HL-60 (cell line): Measurements from ENCODE around the gene SMIM45.

Experiments used
- DNase-seq, 2 experiments: peaks; one replicate each; pipeline ENCODE4 v3.0.0-alpha.2; 2010 to 2020; ENCODE audit warnings: low read depth in 1 of 2, low spot score in 1 of 2
- H3K27ac ChIP-seq: fragments of 250-450 bp; sonication (Bioruptor Pico); replicated peaks from 2 replicates; pipeline ENCODE4 v1.5.1; 2020; ENCODE audit warnings: mild to moderate bottlenecking, moderate library complexity
- H3K27me3 ChIP-seq: fragments of 250-450 bp; sonication (Bioruptor Pico); 2 replicates; pipeline ENCODE4 v1.5.1; 2021; ENCODE audit warnings: mild to moderate bottlenecking, moderate library complexity; ENCODE audit not compliant: insufficient read depth, poor library complexity, severe bottlenecking
- H3K4me3 ChIP-seq: replicated peaks from 2 replicates; pipeline ENCODE4 v1.5.1; 2011; ENCODE audit warnings: mild to moderate bottlenecking, control low read depth, low read length; ENCODE audit not compliant: insufficient read depth
- CTCF ChIP-seq: IDR thresholded peaks from one replicate; pipeline ENCODE4 v1.5.1; 2011; ENCODE audit warnings: low read length, control low read depth, inconsistent platforms; ENCODE audit not compliant: insufficient read depth
- GABPA ChIP-seq: IDR thresholded peaks from 2 replicates; pipeline ENCODE4 v1.6.1; 2012; ENCODE audit warnings: low read depth
- POLR2AphosphoS5 ChIP-seq: IDR thresholded peaks from 2 replicates; pipeline ENCODE4 v1.6.1; 2012; ENCODE audit warnings: low read depth
- REST ChIP-seq: IDR thresholded peaks from 2 replicates; pipeline ENCODE4 v1.6.1; 2012; ENCODE audit warnings: low read depth; ENCODE audit not compliant: insufficient replicate concordance
- SPI1 ChIP-seq: IDR thresholded peaks from 2 replicates; pipeline ENCODE4 v1.6.1; 2012; ENCODE audit warnings: low read depth, mild to moderate bottlenecking, borderline replicate concordance

SMIM45 gene

GRCh38 chr22:41951898-41952474 lies at the start of gene SMIM45:
SMIM45 (plus strand) TSS chr22:41952150.
- Histone ChIP-seq H3K4me3 (no peak within 1 kb of the TSS), H3K27me3 (no peaks in the 10 kb centered on the region), H3K27ac (no peak within 1 kb of the TSS)
- DNase-seq, result no peak
- TF ChIP-seq CTCF (no peak), REST (no peak), POLR2AphosphoS5 (no peak), GABPA (no peak), SPI1 (no peak)

GRCh38 chr22:41902932-41903421 lies 49.0 kb upstream of the SMIM45 start:
- Histone ChIP-seq H3K4me3 (no peak overlapping the region), H3K27me3 (no peaks in the 10 kb centered on the region), H3K27ac (no peak overlapping the region)
- TF ChIP-seq REST (no peak), CTCF (no peak), POLR2AphosphoS5 (no peak; the same call in 1 of the 2 replicates), GABPA (no peak), SPI1 (no peak)
- no peak for DNase-seq

- no peak overlapping the region for H3K27ac ChIP-seq
- no peak; the same call in 1 of the 2 replicates for TF ChIP-seq POLR2AphosphoS5
- no peak for TF ChIP-seq CTCF
- no peak for TF ChIP-seq GABPA
- no peak overlapping the region for H3K4me3 ChIP-seq
Observed at GRCh38 chr22:41904450-41905410, 47.2 kb upstream of the SMIM45 start.

More at GRCh38 chr22:41904450-41905410, 47.2 kb upstream of the SMIM45 start:
- no peak for DNase-seq
- peaks cover 4% of the 10 kb centered on the region for H3K27me3 ChIP-seq
